Activated T-helper 9 cell treated with anti-CD3 and anti-CD28 coated beads, Interleukin-2, amount 50 U/mL, for 16 hours (primary cell): Measurements from ENCODE around the gene EXD1.

ENCODE experiments used
- DNase-seq: peaks from one replicate; pipeline ENCODE4 v3.0.0-alpha.2; 2020; ENCODE audit warnings: low read depth

EXD1 gene

DNA sequence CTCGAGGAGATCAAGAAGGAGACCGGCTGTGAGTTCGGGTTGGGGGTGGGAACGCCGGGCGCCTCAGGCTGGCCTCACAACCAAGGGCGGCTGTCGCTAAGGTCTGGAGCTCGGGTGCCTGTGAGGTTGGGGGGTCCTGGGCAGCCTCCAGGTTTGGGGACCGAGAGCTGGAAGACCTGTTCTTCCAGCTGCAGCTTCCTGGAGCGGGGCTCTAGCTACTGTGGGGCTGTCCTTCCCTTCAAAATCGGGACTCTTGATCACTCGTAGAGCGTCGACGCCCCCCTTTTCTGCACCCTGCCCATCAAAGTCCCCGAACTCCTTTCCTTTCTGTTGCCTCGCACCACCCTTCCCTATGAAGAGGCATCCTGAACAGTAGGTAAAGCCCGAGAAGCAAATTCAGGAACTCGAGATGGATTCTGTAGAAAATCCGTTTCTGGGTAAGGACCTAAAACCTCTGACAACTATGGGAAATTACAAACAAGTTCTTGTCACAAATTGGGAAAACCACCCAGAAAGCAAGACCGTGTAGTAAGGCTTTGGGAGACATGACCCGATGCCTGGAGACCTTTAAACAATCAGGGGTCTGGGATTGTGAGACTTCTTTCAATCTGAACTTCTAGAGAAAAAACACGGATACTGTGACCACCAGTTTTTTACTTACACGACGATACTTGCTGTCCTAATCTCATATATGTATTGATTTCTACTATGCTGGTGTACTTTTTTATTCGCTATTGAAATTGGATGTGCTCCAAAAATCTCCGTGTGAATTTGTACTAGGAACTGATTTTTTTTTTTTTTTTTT lies 1.1 kb upstream of the EXD1 start:
- DNase-seq: no peak

DNA sequence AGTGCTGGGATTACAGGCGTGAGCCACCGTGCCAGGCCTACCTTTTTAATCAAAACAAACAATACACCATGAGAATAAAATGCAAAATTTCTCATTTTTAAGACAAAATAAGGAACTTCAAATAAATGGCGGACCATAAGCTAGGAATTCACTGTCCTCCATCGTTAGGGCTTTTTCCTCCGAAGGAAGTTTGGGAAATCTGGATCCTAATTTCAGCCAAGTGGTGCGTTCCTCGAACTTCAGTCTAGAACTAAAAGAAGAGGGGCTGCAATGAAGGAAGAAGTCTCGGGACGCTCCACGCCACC lies 260 bp downstream of the EXD1 start:
- no peak for DNase-seq

DNA sequence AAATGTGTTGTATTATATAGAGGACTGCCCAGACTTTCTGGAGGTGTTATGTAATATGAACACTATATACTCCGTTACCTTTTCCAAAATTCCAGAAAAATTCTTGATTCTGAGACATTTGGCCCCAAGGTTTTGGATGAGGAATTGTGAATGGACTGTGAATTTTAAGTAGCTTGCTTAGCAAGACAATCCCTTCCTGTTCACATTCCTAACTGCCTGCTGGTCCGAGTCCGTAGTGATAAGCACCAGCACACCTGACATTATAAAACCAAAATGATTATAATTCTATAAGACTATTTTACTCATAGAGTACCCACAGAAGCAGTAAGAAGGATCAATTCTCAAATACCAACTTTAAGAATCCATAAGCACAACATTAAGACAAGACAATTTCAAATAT lies 11.2 kb downstream of the EXD1 start:
- no peak for DNase-seq

DNA sequence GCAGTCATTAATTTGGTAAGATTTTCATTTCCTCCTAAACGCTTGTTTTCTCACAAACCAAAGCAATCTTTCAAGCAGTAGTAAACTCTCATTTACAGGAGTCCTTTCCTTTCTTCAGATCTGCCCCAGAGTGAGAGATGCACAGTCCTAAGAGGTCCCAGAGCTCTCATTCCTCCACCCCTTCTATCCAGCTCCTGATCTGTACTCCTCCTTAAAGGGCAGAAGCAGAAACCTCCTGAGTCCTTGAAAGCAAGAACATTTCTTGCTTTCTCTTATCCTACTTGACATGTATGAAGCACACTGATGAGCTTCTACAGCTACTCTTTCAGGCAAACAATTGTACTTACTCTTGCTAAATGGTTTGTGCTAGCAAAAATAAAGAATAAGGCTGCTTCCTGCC lies 11.7 kb downstream of the EXD1 start:
- DNase-seq: no peak

DNA sequence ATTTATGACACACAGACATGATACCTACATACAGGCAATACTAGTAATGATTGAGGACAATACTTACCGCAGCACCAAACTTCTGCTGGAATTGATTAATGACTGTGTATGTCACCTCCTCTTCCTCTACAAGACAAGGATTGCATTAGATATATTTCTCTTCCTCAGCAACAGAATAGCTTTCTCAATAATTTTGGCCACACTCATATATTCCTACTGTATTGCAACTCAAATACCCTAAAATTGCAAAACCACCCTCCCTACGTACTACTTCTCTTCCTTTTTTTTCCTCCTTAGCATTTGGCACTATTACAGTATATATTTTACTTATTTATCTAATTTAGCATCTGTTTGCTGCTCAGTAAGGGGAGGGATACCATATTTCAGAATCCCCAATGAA lies 14.8 kb downstream of the EXD1 start:
- no peak for DNase-seq

DNA sequence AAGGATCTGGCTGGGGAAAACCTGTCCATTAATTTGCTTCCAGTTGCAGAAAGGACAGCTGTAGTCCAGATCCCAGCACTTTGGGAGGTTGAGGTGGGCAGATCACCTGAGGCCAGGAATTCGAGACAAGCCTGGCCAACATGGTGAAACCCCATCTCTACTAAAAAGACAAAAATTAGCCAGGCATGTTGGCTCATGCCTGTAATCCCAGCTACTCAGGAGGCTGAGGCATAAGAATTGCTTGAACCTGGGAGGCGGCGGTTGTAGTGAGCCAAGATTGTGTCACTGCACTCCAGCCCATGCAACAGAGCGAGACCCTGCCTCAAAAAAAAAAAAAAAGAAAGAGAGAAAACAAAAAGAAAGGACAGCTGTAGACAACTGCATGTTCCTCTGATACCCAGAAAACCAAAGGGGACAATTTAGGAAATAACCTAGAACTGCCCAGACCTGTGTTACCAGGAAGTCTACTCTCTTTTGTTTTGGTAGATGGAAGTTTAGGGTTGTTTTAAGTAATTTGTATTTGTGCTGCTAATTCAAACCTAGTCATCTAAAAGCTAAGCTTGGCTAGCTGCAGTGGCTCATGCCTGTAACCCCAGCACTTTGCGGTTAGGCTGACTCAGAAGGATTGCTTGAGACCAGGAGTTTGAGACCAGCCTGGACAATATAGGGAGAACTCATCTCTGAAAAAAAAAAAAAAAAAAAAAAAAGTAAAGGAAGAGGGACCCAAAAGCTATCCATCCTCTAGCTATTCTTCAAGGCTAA lies 22.7 kb downstream of the EXD1 start:
- no peak for DNase-seq

- no peak for DNase-seq
Observed at GRCh38 chr15:41205315-41205714, 25.2 kb downstream of the EXD1 start.

DNA sequence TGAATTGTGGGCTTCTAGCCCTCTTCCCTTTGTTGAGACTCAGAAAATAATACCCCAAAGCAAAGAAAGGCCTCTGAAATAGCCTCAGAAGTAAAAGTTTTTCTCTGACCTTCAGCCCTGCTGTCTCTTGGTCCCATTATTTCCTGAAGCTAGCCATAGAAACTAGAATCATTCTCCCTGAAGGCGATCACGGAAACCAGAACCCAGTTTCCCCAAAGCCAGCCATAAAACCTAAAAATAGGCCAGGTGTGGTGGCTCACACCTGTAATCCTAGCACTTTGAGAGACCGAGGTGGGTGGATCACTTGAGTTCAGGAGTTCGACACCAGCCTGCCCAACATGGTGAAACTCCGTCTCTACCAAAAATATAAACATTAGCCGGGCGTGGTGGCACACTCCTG lies 27.2 kb downstream of the EXD1 start:
- no peak for DNase-seq

DNA sequence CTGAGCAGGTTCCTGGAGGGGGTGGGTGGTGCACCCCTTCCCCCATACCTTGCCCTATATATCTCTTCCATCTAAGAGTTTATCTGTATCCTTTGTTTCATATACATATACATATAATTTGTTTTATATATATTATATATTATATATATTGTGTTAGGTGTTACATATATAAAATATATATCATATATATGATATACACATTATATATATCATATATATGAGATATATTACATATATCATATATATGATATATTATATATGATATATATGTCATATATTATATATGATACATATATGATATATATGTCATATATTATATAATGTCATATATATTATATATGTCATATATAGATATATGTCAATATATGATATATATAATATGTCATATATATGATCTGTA lies 31.1 kb downstream of the EXD1 start:
- no peak for DNase-seq

DNA sequence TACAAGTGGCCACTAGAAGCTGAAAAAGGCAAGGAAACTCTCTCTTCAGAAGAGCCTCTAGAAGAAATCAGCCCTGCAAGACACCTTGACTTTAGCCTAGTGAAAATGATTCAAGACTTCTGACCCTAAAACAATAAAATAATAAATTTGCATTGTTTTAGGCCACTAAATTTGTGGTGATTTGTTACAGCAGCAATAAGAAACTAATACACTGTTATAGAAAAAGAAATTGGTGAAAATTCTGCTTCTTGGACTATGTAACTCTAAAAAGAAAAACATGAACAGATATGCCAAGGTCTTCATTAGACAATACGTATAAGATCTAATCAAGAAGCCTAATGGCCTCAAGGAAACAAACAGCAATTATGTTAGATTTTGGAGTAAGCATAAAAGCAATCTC lies 36.1 kb downstream of the EXD1 start:
- no peak for DNase-seq

DNA sequence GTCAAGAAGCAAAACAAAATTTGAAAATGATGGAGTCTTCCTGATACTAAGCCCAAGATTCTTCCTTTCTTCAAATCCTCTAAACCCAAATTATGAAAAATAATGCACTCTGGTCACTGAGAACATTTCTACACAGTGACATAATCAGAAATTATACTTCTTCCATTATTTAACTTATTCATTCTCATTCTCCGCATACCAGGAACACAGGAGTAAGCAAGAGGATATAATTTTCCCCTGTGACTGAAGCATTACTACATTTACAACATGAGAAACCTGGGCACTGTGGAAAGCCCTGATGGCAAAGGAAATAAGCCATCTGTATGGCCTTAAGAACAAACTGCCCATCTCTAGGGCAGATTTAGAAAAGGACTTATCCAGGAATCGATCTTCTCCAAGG lies 47.0 kb downstream of the EXD1 start:
- no peak for DNase-seq

DNA sequence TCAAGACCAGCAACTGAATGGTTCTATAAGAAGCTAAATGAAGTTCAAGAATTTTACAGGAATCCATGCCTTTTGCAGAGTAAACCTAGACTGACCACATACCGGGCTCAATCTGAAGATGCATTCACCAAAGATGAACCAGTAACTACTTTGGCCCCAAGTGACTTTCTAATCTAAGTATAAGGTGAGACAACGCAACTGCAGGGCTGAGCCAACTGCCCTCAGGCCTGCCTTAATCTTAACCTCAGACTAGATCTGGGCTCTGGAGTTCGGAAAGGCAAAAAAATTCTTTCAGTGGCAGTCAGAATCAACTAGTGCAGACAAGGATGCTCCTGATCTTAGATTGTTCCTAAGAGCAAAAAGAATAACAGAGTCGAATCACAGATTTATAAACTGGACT lies 48.3 kb downstream of the EXD1 start:
- DNase-seq: no peak

- no peak for DNase-seq
Observed at GRCh38 chr15:41180206-41180789, 50.3 kb downstream of the EXD1 start.

DNA sequence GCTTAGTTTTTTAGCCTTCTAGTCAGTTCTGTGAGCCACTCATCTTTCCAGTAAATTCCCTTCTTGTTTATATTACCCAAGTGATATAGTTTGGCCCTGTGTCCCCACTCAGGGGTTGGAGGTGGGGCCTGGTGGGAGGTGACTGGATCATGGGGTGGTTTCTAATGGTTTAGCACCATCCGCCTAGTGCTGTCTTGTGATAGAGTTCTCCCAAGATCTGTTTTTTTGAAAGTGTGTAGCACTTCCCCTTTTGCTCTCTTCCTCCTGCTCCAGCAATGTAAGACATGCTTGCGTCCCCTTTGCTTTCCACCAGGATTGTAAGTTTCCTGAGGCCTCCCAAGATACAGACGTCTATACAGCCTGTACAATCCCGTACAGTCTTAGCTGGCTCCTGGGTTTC lies 60.8 kb downstream of the EXD1 start:
- DNase-seq: no peak

DNA sequence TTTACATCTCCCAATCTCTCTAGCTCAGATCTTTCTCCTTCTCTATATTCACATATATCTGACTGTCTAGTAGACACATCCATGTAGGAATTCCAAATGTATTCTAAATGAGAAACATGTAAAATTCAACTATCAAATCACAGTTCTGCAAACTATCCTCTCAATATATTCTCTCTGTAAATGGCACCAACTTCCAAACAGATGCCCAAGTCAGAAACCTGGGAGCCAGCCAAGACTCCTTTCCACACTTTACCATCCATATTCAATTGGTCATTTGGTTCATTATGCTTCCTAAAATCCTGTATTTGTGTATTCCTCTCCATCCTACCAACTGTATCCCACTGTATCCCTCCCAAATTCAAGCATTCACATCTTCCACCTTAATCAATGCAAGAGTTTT lies 61.5 kb downstream of the EXD1 start:
- DNase-seq: no peak

DNA sequence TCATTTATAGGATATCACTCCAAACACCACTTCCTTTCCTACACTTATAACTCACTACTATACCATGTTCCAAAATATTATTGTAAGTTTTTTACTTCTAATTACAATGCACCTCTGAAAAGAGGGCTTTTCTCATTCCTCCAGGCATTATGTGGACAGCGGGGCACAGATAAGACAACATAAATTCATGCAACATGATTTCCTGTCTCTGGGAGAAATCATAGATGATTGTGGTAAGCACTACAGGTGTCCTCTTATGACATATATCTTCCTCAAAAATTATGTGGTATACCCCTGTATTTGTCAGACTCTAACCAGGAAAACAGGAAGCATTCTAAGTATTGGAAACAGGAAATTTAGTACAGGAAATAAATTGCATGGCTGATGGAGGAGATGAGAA lies 68.8 kb downstream of the EXD1 start:
- DNase-seq: no peak

GRCh38 chr15:41161336-41161735 lies 69.2 kb downstream of the EXD1 start:
- DNase-seq: no peak

GRCh38 chr15:41160639-41161315 lies 69.8 kb downstream of the EXD1 start:
- no peak for DNase-seq

- no peak for DNase-seq
Observed at GRCh38 chr15:41154412-41154811, 76.1 kb downstream of the EXD1 start.

GRCh38 chr15:41153733-41154132 lies 76.8 kb downstream of the EXD1 start:
- no peak for DNase-seq

DNA sequence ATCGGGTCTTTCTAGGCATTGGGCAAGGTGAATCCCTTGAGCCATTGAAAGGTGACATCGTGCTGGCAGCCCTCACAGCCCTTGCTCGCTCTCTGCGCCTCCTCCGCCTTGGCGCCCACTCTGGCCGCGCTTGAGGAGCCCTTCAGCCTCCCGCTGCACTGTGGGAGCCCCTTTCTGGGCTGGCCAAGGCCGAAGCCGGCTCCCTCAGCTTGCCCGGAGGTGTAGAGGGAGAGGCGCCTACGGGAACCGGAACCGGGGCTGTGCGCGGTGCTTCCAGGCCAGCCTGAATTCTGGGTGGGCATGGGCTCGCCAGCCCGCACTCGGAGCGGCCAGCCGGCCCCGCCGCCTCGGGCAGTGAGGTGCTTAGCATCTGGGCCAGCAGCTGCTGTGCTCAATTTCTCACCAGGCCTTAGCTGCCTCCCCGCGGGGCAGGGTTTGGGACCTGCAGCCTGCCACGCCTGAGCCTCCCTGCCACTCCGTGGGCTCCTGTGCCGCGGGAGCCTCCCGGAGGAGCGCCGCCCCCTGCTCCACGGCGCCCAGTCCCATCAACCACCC lies 79.0 kb downstream of the EXD1 start:
- DNase-seq: no peak

- DNase-seq: no peak
Observed at GRCh38 chr15:41150279-41150678, 80.3 kb downstream of the EXD1 start.

DNA sequence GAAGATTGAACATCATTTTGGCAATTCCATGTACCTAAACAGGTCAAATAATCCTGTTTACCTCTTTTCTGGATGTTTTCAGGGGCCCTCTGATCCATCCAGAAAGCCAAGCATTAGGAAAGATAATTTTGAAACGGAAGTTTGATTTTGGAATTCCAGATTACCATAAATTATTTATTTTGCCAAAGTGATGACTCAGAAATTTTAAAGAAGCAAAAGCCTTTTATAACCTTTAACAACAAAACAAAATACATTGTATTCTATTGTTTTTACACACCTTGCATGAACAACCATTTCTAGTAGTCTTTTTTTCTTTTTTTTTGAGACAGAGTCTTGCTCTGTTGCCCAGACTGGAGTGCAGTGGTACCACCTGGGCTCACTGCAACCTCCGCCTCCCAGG lies 82.5 kb downstream of the EXD1 start:
- no peak for DNase-seq
